Choroid plexus epithelial cell (primary cell): Measurements from ENCODE around the gene CCDC61.
A peak's percentile ranks its signal among the peaks of the same experiment; 100 is the strongest.

ENCODE experiments used
- DNase-seq: peaks from one replicate; pipeline ENCODE4 v3.0.0-alpha.2; 2010; ENCODE audit warnings: low read depth
- H3K4me3 ChIP-seq: 2 replicates; pipeline ENCODE4 v1.5.1; 2011; ENCODE audit warnings: low read depth, mild to moderate bottlenecking, control low read depth, low read length, moderate library complexity
- CTCF ChIP-seq: conservative IDR thresholded peaks from 2 replicates; pipeline ENCODE4 v1.5.1; 2011; ENCODE audit warnings: low read depth, mild to moderate bottlenecking, control low read depth, inconsistent platforms, low read length, moderate library complexity

Gene CCDC61

GRCh38 chr19:46015687-46016425 lies 20.6 kb downstream of the CCDC61 start:
- H3K4me3 ChIP-seq, result peak overlapping the region; percentile 51
- no peak for DNase-seq
- TF ChIP-seq CTCF, result no peak

GRCh38 chr19:46016426-46017094 lies 21.3 kb downstream of the CCDC61 start:
- peak overlapping the region; percentile 51 for H3K4me3 ChIP-seq

GRCh38 chr19:46017095-46017429 lies 21.8 kb downstream of the CCDC61 start:
- no peak for DNase-seq
- no peak for TF ChIP-seq CTCF
- H3K4me3 ChIP-seq, result no peak overlapping the region

More at GRCh38 chr19:46016426-46017094, 21.3 kb downstream of the CCDC61 start:
- TF ChIP-seq CTCF, result peak; percentile 83
- DNase-seq, result peak; percentile 82

- no peak overlapping the region for H3K4me3 ChIP-seq
- DNase-seq, result no peak
- peak; percentile 1 for TF ChIP-seq CTCF
Measured at GRCh38 chr19:46017874-46018675, 22.8 kb downstream of the CCDC61 start.

- no peak for TF ChIP-seq CTCF
- no peak for DNase-seq
- H3K4me3 ChIP-seq, result no peak overlapping the region
Measured at GRCh38 chr19:46018729-46019251, 23.5 kb downstream of the CCDC61 start.

GRCh38 chr19:46019270-46019669 lies 24.0 kb downstream of the CCDC61 start:
- no peak overlapping the region for H3K4me3 ChIP-seq
- no peak for DNase-seq
- TF ChIP-seq CTCF, result no peak
